ENCODE results near the gene DEDD. TPM values are rescaled to one million over a fixed set of nuclear protein-coding genes. Genes with fewer than 3 reads are reported as not detected.

Gene DEDD
- total and polyA plus RNA-seq, 10 of the 15 experiments (the other 5 are each of a cell fraction or from before 2014, with no cell fraction given): 13.6 to 33.9 (median 30.3) TPM

DNA sequence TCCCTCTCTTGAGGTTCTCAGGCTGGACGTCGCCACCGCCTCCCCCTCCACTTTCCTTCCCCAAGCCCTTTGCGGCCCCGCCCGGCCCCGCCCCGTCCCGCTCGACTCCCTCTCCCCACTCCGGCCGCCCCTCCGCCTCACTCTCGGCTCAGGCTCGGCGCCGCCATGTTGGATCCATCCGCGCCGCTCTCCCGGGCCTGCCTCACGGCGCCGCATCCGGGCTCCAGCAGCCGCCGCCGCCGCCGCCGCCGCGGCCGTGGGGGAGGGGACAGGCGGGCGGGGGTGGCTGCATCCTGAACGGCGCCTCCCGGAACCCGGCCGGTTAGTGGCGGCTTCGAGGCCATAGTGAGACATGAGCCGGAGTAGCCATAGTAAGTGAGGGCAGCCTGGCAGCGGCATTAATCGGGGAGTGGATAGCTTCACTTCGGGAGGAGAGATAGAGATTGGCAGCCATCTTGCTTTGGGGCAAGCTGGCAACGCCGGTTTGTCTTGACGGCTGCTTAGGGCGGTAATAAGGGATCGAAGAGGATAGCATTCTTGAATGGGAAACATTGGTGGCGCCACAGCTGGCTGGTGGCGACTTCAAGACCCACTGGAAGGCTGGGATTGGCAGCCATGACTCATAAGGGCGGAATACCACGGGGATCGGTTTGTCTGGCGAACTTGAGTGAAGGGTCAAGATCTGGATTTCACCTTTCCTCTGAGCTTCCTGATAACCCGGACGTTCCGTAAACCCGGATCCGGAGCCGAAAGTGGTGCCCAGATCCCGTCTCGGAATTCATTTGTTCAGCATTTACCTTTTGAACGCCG is at the start of gene DEDD (continued):
- TF ChIP-seq POLR2AphosphoS2 (IDR thresholded peaks at IDR 0.05; ENCODE audit: low read depth, low read length): peak; percentile 43; the same call in 1 of the 2 replicates
- peak; percentile 85 for TF ChIP-seq POLR2A (IDR thresholded peaks at IDR 0.05; ENCODE audit: low read depth, low read length)
- peak; percentile 28; the same call in 1 of the 2 replicates for TF ChIP-seq JUNB (IDR thresholded peaks at IDR 0.05)
- no peak for TF ChIP-seq CBX5 (IDR thresholded peaks at IDR 0.05; ENCODE audit: low read depth)
- TF ChIP-seq SMC3 (IDR thresholded peaks at IDR 0.05; ENCODE audit: borderline replicate concordance, low read length): peak; percentile 16; the same call in 1 of the 2 replicates
- TF ChIP-seq CBFB (IDR thresholded peaks at IDR 0.05; ENCODE audit: low read depth): 0 out of 2 replicates have a peak, but pooled peaks have one; percentile 43
- TF ChIP-seq TCF12 (IDR thresholded peaks at IDR 0.05; ENCODE audit: low read depth, low read length): 0 out of 2 replicates have a peak, but pooled peaks have one; percentile 38
- peak; percentile 79 for TF ChIP-seq GABPA (IDR thresholded peaks at IDR 0.05; ENCODE audit: low read depth)
- TF ChIP-seq EED (IDR thresholded peaks at IDR 0.05; ENCODE audit: low read depth): peak; percentile 72
- TF ChIP-seq CREB1 (IDR thresholded peaks at IDR 0.05; ENCODE audit: low read depth): peak; percentile 82
- no peak for TF ChIP-seq NFYA (IDR thresholded peaks at IDR 0.05; ENCODE audit: borderline replicate concordance, low read depth, low read length)
- no peak for TF ChIP-seq RAD51 (IDR thresholded peaks at IDR 0.05)
- TF ChIP-seq, protein P1, sequence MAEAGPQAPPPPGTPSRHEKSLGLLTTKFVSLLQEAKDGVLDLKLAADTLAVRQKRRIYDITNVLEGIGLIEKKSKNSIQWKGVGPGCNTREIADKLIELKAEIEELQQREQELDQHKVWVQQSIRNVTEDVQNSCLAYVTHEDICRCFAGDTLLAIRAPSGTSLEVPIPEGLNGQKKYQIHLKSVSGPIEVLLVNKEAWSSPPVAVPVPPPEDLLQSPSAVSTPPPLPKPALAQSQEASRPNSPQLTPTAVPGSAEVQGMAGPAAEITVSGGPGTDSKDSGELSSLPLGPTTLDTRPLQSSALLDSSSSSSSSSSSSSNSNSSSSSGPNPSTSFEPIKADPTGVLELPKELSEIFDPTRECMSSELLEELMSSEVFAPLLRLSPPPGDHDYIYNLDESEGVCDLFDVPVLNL (IDR thresholded peaks at IDR 0.05; ENCODE audit: low read depth, low read length): no peak
- 0 out of 2 replicates have a peak, but pooled peaks have one; percentile 35 for TF ChIP-seq ASH2L (IDR thresholded peaks at IDR 0.05; ENCODE audit: borderline replicate concordance, low read depth)
- TF ChIP-seq, protein P2, sequence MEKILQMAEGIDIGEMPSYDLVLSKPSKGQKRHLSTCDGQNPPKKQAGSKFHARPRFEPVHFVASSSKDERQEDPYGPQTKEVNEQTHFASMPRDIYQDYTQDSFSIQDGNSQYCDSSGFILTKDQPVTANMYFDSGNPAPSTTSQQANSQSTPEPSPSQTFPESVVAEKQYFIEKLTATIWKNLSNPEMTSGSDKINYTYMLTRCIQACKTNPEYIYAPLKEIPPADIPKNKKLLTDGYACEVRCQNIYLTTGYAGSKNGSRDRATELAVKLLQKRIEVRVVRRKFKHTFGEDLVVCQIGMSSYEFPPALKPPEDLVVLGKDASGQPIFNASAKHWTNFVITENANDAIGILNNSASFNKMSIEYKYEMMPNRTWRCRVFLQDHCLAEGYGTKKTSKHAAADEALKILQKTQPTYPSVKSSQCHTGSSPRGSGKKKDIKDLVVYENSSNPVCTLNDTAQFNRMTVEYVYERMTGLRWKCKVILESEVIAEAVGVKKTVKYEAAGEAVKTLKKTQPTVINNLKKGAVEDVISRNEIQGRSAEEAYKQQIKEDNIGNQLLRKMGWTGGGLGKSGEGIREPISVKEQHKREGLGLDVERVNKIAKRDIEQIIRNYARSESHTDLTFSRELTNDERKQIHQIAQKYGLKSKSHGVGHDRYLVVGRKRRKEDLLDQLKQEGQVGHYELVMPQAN (conservative IDR thresholded peaks at IDR 0.05): peak; percentile 60
- TF ChIP-seq, protein P3, sequence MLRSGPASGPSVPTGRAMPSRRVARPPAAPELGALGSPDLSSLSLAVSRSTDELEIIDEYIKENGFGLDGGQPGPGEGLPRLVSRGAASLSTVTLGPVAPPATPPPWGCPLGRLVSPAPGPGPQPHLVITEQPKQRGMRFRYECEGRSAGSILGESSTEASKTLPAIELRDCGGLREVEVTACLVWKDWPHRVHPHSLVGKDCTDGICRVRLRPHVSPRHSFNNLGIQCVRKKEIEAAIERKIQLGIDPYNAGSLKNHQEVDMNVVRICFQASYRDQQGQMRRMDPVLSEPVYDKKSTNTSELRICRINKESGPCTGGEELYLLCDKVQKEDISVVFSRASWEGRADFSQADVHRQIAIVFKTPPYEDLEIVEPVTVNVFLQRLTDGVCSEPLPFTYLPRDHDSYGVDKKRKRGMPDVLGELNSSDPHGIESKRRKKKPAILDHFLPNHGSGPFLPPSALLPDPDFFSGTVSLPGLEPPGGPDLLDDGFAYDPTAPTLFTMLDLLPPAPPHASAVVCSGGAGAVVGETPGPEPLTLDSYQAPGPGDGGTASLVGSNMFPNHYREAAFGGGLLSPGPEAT (IDR thresholded peaks at IDR 0.05; ENCODE audit: low read depth): peak; percentile 60; the same call in 1 of the 2 replicates
- TF ChIP-seq FOXK2 (IDR thresholded peaks at IDR 0.05): peak; percentile 41; the same call in 1 of the 2 replicates
- TF ChIP-seq, protein P4, sequence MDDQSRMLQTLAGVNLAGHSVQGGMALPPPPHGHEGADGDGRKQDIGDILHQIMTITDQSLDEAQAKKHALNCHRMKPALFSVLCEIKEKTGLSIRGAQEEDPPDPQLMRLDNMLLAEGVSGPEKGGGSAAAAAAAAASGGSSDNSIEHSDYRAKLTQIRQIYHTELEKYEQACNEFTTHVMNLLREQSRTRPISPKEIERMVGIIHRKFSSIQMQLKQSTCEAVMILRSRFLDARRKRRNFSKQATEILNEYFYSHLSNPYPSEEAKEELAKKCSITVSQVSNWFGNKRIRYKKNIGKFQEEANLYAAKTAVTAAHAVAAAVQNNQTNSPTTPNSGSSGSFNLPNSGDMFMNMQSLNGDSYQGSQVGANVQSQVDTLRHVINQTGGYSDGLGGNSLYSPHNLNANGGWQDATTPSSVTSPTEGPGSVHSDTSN (IDR thresholded peaks at IDR 0.05; ENCODE audit: insufficient replicate concordance, low read depth, low read length): peak; percentile 5
- no peak; the same call in 1 of the 2 replicates for TF ChIP-seq SMAD5 (IDR thresholded peaks at IDR 0.05; ENCODE audit: low read depth)
- TF ChIP-seq SIX5 (IDR thresholded peaks at IDR 0.05; ENCODE audit: low read depth, low read length, severe bottlenecking): peak; percentile 89
- TF ChIP-seq BMI1 (IDR thresholded peaks at IDR 0.05; ENCODE audit: borderline replicate concordance): 0 out of 2 replicates have a peak, but pooled peaks have one; percentile 12
- TF ChIP-seq PML (IDR thresholded peaks at IDR 0.05; ENCODE audit: low read length): no peak; the same call in 1 of the 2 replicates

Data from GM12878 (cell line).